ENCODE results near the gene KRTAP10-12. TPM values are rescaled to one million over a fixed set of nuclear protein-coding genes. Genes with fewer than 3 reads are reported as not detected.

The KRTAP10-12 gene
- total RNA-seq, 1 donor from 2014 or later, result not detected

GRCh38 chr21:44718093-44718492, 21.1 kb downstream of the KRTAP10-12 start:
- Histone ChIP-seq H3K27me3 (ENCODE audit: low read depth) (peaks cover 36% of the 10 kb centered on the region), H3K4me3 (no peak overlapping the region), H3K27ac (replicated peaks) (no peak overlapping the region), H3K4me1 (peaks cover 8% of the 10 kb centered on the region), H3K36me3 (no peaks in the 10 kb centered on the region), H3K9me3 (replicated peaks) (no peaks in the 10 kb centered on the region)
- no peak for TF ChIP-seq CTCF (IDR thresholded peaks at IDR 0.05; ENCODE audit: borderline replicate concordance)
- DNase-seq, result no peak
- intact Hi-C loops (cut with micrococcal nuclease), result no loop called here

GRCh38 chr21:44718571-44718970, 21.6 kb downstream of the KRTAP10-12 start:
- peaks cover 36% of the 10 kb centered on the region for H3K27me3 ChIP-seq (ENCODE audit: low read depth)
- TF ChIP-seq CTCF (IDR thresholded peaks at IDR 0.05; ENCODE audit: borderline replicate concordance), result no peak
- H3K9me3 ChIP-seq (replicated peaks), result no peaks in the 10 kb centered on the region
- H3K4me3 ChIP-seq, result no peak overlapping the region
- H3K4me1 ChIP-seq, result peaks cover 11% of the 10 kb centered on the region
- H3K36me3 ChIP-seq, result no peaks in the 10 kb centered on the region
- H3K27ac ChIP-seq (replicated peaks), result no peak overlapping the region
- DNase-seq, result no peak
- intact Hi-C loops (cut with micrococcal nuclease), result no loop called here

- no peak overlapping the region for H3K4me3 ChIP-seq
- H3K27me3 ChIP-seq (ENCODE audit: low read depth), result peaks cover 39% of the 10 kb centered on the region
- H3K9me3 ChIP-seq (replicated peaks), result no peaks in the 10 kb centered on the region
- peak overlapping the region; percentile 41 for H3K27ac ChIP-seq (replicated peaks)
- intact Hi-C loops (cut with micrococcal nuclease), result no loop called here
- no peak for TF ChIP-seq CTCF (IDR thresholded peaks at IDR 0.05; ENCODE audit: borderline replicate concordance)
- H3K36me3 ChIP-seq, result no peaks in the 10 kb centered on the region
- DNase-seq, result no peak
- H3K4me1 ChIP-seq, result peaks cover 15% of the 10 kb centered on the region
These were observed 23.2 kb downstream of the KRTAP10-12 start for GRCh38 chr21:44720170-44720569.

GRCh38 chr21:44722731-44723130, 25.8 kb downstream of the KRTAP10-12 start:
- H3K27ac ChIP-seq (replicated peaks), result no peak overlapping the region
- intact Hi-C loops (cut with micrococcal nuclease), result no loop called here
- H3K4me3 ChIP-seq, result no peak overlapping the region
- no peaks in the 10 kb centered on the region for H3K36me3 ChIP-seq
- DNase-seq, result no peak
- TF ChIP-seq CTCF (IDR thresholded peaks at IDR 0.05; ENCODE audit: borderline replicate concordance), result no peak
- peaks cover 65% of the 10 kb centered on the region for H3K27me3 ChIP-seq (ENCODE audit: low read depth)
- H3K4me1 ChIP-seq, result peaks cover 12% of the 10 kb centered on the region
- H3K9me3 ChIP-seq (replicated peaks), result no peaks in the 10 kb centered on the region

- Histone ChIP-seq H3K27me3 (ENCODE audit: low read depth) (peaks cover 69% of the 10 kb centered on the region), H3K27ac (replicated peaks) (no peak overlapping the region), H3K4me3 (peak overlapping the region; percentile 25), H3K4me1 (peaks cover 12% of the 10 kb centered on the region), H3K36me3 (no peaks in the 10 kb centered on the region), H3K9me3 (replicated peaks) (no peaks in the 10 kb centered on the region)
- TF ChIP-seq CTCF (IDR thresholded peaks at IDR 0.05; ENCODE audit: borderline replicate concordance), result no peak
- DNase-seq, result no peak
- intact Hi-C loops (cut with micrococcal nuclease), result no loop called here
These were observed 26.5 kb downstream of the KRTAP10-12 start for GRCh38 chr21:44723177-44724131.
